Measurements from ENCODE around the gene PRKCA. TPM values are rescaled to one million over a fixed set of nuclear protein-coding genes. Genes with fewer than 3 reads are reported as not detected.

Gene PRKCA
- total and polyA plus RNA-seq, 2 experiments from 2014 or later: 6.4 to 35.4 TPM

DNA sequence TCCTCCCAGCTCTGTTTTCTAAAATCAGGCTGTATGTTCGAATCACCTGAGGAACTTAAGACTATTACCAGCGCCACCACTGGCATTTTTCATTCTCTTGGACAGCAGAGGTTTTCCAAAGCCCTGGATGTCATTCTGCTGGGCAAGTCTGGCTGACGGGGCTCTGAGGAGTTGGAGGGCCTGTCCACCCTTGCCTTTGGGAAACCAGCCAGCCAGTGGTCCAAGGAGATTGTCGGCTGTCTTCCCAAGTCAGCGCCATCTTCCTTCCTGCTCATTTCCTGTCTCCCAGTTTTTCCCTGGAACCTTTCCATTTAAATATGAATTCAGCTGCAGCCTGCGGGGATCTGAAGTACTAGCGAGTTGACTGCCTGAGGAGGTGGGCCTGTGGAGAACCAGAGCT is 258.3 kb downstream of the PRKCA start:
- H3K79me2 ChIP-seq (replicated peaks; ENCODE audit: insufficient read depth): no peaks in the 10 kb centered on the region
- H3K27ac Mint-ChIP-seq: no peak overlapping the region
- H3F3A ChIP-seq (replicated peaks; ENCODE audit: low read depth): peaks cover 4% of the 10 kb centered on the region
- H3K27ac ChIP-seq (ENCODE audit: low read depth): no peak overlapping the region
- no peak overlapping the region for H3K4me3 ChIP-seq
- peaks cover 13% of the 10 kb centered on the region for H3K9me3 Mint-ChIP-seq
- no peaks in the 10 kb centered on the region for H3K9me2 ChIP-seq (ENCODE audit: insufficient read depth)
- TF ChIP-seq CREB1 (CRISPR knock-in tag; IDR thresholded peaks at IDR 0.05; ENCODE audit: low read depth) (no peak), ZNF331 (CRISPR knock-in tag; IDR thresholded peaks at IDR 0.05; ENCODE audit: low read depth) (no peak), CTCF (conservative IDR thresholded peaks at IDR 0.05; ENCODE audit: low read depth in 2 of 2) (no peak), EZH2 (IDR thresholded peaks at IDR 0.05; ENCODE audit: low read depth, unreplicated experiment) (no peak), REST (IDR thresholded peaks at IDR 0.05; ENCODE audit: unreplicated experiment) (no peak), ZNF114 (CRISPR knock-in tag; IDR thresholded peaks at IDR 0.05) (no peak), JUNB (IDR thresholded peaks at IDR 0.05; ENCODE audit: unreplicated experiment) (no peak), NANOG (IDR thresholded peaks at IDR 0.05; ENCODE audit: borderline replicate concordance) (no peak), STAT1 (IDR thresholded peaks at IDR 0.05; ENCODE audit: unreplicated experiment) (no peak), ETS1 (IDR thresholded peaks at IDR 0.05) (no peak), EZH2phosphoT487 (IDR thresholded peaks at IDR 0.05; ENCODE audit: unreplicated experiment) (no peak), POLR2AphosphoS5 (IDR thresholded peaks at IDR 0.05; ENCODE audit: low read depth) (no peak)
- TF ChIP-seq, protein P1, sequence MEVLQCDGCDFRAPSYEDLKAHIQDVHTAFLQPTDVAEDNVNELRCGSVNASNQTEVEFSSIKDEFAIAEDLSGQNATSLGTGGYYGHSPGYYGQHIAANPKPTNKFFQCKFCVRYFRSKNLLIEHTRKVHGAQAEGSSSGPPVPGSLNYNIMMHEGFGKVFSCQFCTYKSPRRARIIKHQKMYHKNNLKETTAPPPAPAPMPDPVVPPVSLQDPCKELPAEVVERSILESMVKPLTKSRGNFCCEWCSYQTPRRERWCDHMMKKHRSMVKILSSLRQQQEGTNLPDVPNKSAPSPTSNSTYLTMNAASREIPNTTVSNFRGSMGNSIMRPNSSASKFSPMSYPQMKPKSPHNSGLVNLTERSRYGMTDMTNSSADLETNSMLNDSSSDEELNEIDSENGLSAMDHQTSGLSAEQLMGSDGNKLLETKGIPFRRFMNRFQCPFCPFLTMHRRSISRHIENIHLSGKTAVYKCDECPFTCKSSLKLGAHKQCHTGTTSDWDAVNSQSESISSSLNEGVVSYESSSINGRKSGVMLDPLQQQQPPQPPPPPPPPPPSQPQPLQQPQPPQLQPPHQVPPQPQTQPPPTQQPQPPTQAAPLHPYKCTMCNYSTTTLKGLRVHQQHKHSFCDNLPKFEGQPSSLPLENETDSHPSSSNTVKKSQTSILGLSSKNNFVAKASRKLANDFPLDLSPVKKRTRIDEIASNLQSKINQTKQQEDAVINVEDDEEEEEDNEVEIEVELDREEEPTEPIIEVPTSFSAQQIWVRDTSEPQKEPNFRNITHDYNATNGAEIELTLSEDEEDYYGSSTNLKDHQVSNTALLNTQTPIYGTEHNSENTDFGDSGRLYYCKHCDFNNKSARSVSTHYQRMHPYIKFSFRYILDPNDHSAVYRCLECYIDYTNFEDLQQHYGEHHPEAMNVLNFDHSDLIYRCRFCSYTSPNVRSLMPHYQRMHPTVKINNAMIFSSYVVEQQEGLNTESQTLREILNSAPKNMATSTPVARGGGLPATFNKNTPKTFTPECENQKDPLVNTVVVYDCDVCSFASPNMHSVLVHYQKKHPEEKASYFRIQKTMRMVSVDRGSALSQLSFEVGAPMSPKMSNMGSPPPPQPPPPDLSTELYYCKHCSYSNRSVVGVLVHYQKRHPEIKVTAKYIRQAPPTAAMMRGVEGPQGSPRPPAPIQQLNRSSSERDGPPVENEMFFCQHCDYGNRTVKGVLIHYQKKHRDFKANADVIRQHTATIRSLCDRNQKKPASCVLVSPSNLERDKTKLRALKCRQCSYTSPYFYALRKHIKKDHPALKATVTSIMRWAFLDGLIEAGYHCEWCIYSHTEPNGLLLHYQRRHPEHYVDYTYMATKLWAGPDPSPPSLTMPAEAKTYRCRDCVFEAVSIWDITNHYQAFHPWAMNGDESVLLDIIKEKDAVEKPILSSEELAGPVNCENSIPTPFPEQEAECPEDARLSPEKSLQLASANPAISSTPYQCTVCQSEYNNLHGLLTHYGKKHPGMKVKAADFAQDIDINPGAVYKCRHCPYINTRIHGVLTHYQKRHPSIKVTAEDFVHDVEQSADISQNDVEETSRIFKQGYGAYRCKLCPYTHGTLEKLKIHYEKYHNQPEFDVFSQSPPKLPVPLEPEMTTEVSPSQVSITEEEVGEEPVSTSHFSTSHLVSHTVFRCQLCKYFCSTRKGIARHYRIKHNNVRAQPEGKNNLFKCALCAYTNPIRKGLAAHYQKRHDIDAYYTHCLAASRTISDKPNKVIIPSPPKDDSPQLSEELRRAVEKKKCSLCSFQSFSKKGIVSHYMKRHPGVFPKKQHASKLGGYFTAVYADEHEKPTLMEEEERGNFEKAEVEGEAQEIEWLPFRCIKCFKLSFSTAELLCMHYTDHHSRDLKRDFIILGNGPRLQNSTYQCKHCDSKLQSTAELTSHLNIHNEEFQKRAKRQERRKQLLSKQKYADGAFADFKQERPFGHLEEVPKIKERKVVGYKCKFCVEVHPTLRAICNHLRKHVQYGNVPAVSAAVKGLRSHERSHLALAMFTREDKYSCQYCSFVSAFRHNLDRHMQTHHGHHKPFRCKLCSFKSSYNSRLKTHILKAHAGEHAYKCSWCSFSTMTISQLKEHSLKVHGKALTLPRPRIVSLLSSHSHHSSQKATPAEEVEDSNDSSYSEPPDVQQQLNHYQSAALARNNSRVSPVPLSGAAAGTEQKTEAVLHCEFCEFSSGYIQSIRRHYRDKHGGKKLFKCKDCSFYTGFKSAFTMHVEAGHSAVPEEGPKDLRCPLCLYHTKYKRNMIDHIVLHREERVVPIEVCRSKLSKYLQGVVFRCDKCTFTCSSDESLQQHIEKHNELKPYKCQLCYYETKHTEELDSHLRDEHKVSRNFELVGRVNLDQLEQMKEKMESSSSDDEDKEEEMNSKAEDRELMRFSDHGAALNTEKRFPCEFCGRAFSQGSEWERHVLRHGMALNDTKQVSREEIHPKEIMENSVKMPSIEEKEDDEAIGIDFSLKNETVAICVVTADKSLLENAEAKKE (CRISPR knock-in tag; IDR thresholded peaks at IDR 0.05): no peak
- peaks cover 18% of the 10 kb centered on the region for H3K36me3 Mint-ChIP-seq (ENCODE audit: low read depth)
- DNase-seq (ENCODE audit: low spot score): no peak
- no peak overlapping the region for H3K4me2 ChIP-seq
- H3K36me3 ChIP-seq (ENCODE audit: insufficient read depth): no peaks in the 10 kb centered on the region
- H3K4me1 Mint-ChIP-seq: peaks cover 24% of the 10 kb centered on the region
- peaks cover 16% of the 10 kb centered on the region for H3K4me1 ChIP-seq (ENCODE audit: insufficient read depth)
- H3K27me3 Mint-ChIP-seq (ENCODE audit: insufficient read depth, low read depth, poor library complexity): peaks cover 7% of the 10 kb centered on the region
- H2AFZ ChIP-seq: no peak overlapping the region
- H4K20me1 ChIP-seq (replicated peaks; ENCODE audit: insufficient read depth): no peaks in the 10 kb centered on the region
- no peak overlapping the region for H3K4me3 Mint-ChIP-seq
- no peak for ATAC-seq
- no peaks in the 10 kb centered on the region for H3K27me3 ChIP-seq (ENCODE audit: insufficient read depth)
